Endothelial cell of umbilical vein (primary cell): ENCODE results near the gene PLK1.

Experiments
- EZH2 ChIP-seq: IDR thresholded peaks from 2 replicates; pipeline ENCODE4 v1.6.1; 2012; ENCODE audit warnings: borderline replicate concordance, low read depth, mild to moderate bottlenecking, moderate library complexity, low read length, inconsistent platforms; ENCODE audit not compliant: severe bottlenecking
- FOS ChIP-seq: IDR thresholded peaks from 2 replicates; pipeline ENCODE4 v1.6.1; 2011; ENCODE audit warnings: mild to moderate bottlenecking, low read length, moderate library complexity, borderline replicate concordance; ENCODE audit not compliant: insufficient read depth
- MAX ChIP-seq: IDR thresholded peaks from 2 replicates; pipeline ENCODE4 v1.6.1; 2011; ENCODE audit not compliant: insufficient read depth, insufficient read length
- MYC ChIP-seq: IDR thresholded peaks from one replicate; pipeline ENCODE4 v1.6.1; 2011; ENCODE audit warnings: mild to moderate bottlenecking, low read depth, low read length
- POLR2A ChIP-seq: IDR thresholded peaks from 2 replicates; pipeline ENCODE4 v1.6.1; 2012; ENCODE audit warnings: low read depth, mild to moderate bottlenecking, control low read depth, low read length
- POLR2AphosphoS5 ChIP-seq: IDR thresholded peaks from 2 replicates; pipeline ENCODE4 v1.6.1; 2012; ENCODE audit warnings: low read depth, mild to moderate bottlenecking, control low read depth, low read length, moderate library complexity; ENCODE audit not compliant: insufficient read depth
- TF ChIP-seq, protein P1 (sequence below), 2 donors: IDR thresholded peaks; 1 replicate in 1 of 2; 2 replicates in 1 of 2; pipeline ENCODE4 v1.5.1; 2011; ENCODE audit warnings: low read length in 2 of 2, mild to moderate bottlenecking in 2 of 2, moderate library complexity in 2 of 2, control low read depth in 1 of 2, inconsistent platforms in 1 of 2, low read depth in 1 of 2; ENCODE audit not compliant: insufficient read depth in 1 of 2; ENCODE audit errors: extremely low read depth in 1 of 2

DNA sequence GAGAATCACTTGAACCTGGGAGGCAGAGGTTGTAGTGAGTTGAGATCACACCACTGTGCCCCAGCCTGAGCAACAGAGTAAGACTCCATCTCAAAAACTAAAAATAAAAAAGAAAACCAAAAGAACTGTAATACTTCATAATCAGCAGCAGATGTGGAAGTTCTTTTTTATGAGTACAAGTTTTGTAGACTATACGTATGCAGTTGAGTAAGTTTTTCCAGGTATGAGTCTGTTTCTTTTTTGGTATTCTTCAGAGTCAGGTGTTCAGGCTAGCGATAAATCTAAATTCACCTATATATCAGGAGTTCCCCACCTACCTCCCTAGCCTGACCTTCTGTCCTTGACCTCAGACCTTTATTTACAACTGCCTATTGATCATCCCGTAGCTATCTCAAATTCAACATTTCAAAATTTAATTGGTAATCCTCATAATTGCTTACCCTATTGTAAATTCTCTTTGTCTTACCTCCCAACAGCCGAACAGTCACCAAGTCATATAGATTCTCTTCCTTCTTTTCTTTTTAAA, 26.7 kb upstream of the PLK1 start:
- TF ChIP-seq, protein P1, sequence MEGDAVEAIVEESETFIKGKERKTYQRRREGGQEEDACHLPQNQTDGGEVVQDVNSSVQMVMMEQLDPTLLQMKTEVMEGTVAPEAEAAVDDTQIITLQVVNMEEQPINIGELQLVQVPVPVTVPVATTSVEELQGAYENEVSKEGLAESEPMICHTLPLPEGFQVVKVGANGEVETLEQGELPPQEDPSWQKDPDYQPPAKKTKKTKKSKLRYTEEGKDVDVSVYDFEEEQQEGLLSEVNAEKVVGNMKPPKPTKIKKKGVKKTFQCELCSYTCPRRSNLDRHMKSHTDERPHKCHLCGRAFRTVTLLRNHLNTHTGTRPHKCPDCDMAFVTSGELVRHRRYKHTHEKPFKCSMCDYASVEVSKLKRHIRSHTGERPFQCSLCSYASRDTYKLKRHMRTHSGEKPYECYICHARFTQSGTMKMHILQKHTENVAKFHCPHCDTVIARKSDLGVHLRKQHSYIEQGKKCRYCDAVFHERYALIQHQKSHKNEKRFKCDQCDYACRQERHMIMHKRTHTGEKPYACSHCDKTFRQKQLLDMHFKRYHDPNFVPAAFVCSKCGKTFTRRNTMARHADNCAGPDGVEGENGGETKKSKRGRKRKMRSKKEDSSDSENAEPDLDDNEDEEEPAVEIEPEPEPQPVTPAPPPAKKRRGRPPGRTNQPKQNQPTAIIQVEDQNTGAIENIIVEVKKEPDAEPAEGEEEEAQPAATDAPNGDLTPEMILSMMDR (IDR thresholded peaks at IDR 0.05; ENCODE audit: extremely low read depth in 1 of 2, insufficient read depth in 1 of 2, low read depth in 1 of 2, low read length in 2 of 2), result no peak
- no peak for TF ChIP-seq MYC
- TF ChIP-seq POLR2AphosphoS5, result no peak
- TF ChIP-seq POLR2A, result no peak
- no peak for TF ChIP-seq EZH2
- no peak for TF ChIP-seq MAX
- no peak for TF ChIP-seq FOS
